Measurements from ENCODE around the gene STYK1. TPM values are rescaled to one million over a fixed set of nuclear protein-coding genes. Genes with fewer than 3 reads are reported as not detected.

The STYK1 gene
- total and polyA plus RNA-seq, 4 donors, result 0.03 to 1.3 (median 0.08) TPM; not detected in 1

- H3K4me3 ChIP-seq (ENCODE audit: low read depth in 1 of 3, low read length in 3 of 3), result no peak overlapping the region
- H3K27ac ChIP-seq (ENCODE audit: low read depth in 1 of 2, low read length in 2 of 2), result no peak overlapping the region
- H3K36me3 ChIP-seq (ENCODE audit: control insufficient read depth in 4 of 4, insufficient read depth in 3 of 4, low read depth in 1 of 4, low read length in 3 of 4), result no peaks in the 10 kb centered on the region
- WGBS, result 96% methylated on average over 1 of the region's 1 CpG
- TF ChIP-seq FOXA2 (IDR thresholded peaks at IDR 0.05) (no peak), NR2F2 (IDR thresholded peaks at IDR 0.05) (no peak), RXRA (IDR thresholded peaks at IDR 0.05) (no peak), CTCF (IDR thresholded peaks at IDR 0.05; ENCODE audit: low read depth, low read length, missing input control) (no peak)
- TF ChIP-seq, protein P1, sequence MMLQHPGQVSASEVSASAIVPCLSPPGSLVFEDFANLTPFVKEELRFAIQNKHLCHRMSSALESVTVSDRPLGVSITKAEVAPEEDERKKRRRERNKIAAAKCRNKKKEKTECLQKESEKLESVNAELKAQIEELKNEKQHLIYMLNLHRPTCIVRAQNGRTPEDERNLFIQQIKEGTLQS (IDR thresholded peaks at IDR 0.05), result no peak
- TF ChIP-seq, protein P2, sequence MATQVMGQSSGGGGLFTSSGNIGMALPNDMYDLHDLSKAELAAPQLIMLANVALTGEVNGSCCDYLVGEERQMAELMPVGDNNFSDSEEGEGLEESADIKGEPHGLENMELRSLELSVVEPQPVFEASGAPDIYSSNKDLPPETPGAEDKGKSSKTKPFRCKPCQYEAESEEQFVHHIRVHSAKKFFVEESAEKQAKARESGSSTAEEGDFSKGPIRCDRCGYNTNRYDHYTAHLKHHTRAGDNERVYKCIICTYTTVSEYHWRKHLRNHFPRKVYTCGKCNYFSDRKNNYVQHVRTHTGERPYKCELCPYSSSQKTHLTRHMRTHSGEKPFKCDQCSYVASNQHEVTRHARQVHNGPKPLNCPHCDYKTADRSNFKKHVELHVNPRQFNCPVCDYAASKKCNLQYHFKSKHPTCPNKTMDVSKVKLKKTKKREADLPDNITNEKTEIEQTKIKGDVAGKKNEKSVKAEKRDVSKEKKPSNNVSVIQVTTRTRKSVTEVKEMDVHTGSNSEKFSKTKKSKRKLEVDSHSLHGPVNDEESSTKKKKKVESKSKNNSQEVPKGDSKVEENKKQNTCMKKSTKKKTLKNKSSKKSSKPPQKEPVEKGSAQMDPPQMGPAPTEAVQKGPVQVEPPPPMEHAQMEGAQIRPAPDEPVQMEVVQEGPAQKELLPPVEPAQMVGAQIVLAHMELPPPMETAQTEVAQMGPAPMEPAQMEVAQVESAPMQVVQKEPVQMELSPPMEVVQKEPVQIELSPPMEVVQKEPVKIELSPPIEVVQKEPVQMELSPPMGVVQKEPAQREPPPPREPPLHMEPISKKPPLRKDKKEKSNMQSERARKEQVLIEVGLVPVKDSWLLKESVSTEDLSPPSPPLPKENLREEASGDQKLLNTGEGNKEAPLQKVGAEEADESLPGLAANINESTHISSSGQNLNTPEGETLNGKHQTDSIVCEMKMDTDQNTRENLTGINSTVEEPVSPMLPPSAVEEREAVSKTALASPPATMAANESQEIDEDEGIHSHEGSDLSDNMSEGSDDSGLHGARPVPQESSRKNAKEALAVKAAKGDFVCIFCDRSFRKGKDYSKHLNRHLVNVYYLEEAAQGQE (IDR thresholded peaks at IDR 0.05), result no peak
- TF ChIP-seq, protein P3, sequence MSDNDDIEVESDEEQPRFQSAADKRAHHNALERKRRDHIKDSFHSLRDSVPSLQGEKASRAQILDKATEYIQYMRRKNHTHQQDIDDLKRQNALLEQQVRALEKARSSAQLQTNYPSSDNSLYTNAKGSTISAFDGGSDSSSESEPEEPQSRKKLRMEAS (IDR thresholded peaks at IDR 0.05), result no peak
- peaks cover 0 to 4% (median 0%) of the 10 kb centered on the region in 4 donors for H3K27me3 ChIP-seq (ENCODE audit: control insufficient read depth in 4 of 4, insufficient read depth in 4 of 4, low read length in 3 of 4)
- no peaks in the 10 kb centered on the region for H3K4me1 ChIP-seq (ENCODE audit: control insufficient read depth in 4 of 4, insufficient read depth in 4 of 4, low read length in 3 of 4)
- peaks cover 0 to 8% (median 0%) of the 10 kb centered on the region in 4 donors for H3K9me3 ChIP-seq (ENCODE audit: control insufficient read depth in 4 of 4, low read length in 3 of 4)
- no peak overlapping the region for H3K9ac ChIP-seq (ENCODE audit: low read depth in 1 of 2, low read length in 2 of 2)
- DNase-seq (ENCODE audit: low spot score), result no peak
Observed at GRCh38 chr12:10638728-10639127, 35.1 kb downstream of the STYK1 start.

DNA sequence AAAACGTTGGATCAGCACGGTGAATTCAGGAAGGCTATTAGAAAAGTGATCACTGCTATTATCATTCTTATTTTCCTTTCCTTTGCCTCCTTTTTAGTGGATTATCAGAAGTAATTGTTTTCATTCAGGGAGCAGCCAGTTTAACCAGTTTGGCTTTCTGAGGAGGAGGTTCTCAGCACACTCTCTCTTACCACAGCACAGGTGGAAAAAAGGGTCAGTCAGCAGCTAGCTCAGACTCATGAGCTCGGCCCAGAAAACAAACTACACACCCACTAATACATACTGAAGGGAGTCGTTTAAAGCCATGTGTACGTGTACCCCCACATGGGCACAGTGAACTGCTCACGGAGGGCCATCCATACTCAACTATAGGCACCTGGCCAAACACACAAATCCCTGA is 37.2 kb downstream of the STYK1 start:
- TF ChIP-seq SP1 (IDR thresholded peaks at IDR 0.05) (no peak), FOXA2 (IDR thresholded peaks at IDR 0.05) (no peak), EGR1 (IDR thresholded peaks at IDR 0.05; ENCODE audit: low read depth in 2 of 2) (no peak), TAF1 (conservative IDR thresholded peaks at IDR 0.05) (no peak), RXRA (IDR thresholded peaks at IDR 0.05) (no peak), FOXA1 (IDR thresholded peaks at IDR 0.05) (no peak), CTCF (IDR thresholded peaks at IDR 0.05; ENCODE audit: low read depth, low read length, missing input control) (no peak), HNF4A (conservative IDR thresholded peaks at IDR 0.05) (no peak), ZBTB33 (IDR thresholded peaks at IDR 0.05) (no peak), YY1 (IDR thresholded peaks at IDR 0.05) (no peak)
- TF ChIP-seq, protein P3 (IDR thresholded peaks at IDR 0.05), result no peak
- TF ChIP-seq, protein P1 (IDR thresholded peaks at IDR 0.05), result no peak
- WGBS, result 58% methylated on average over 6 of the region's 6 CpGs
- Histone ChIP-seq H3K4me3 (ENCODE audit: low read depth in 1 of 3, low read length in 3 of 3) (no peak overlapping the region), H3K9me3 (ENCODE audit: control insufficient read depth in 4 of 4, low read length in 3 of 4) (peaks cover 0 to 7% (median 0%) of the 10 kb centered on the region in 4 donors), H3K27ac (ENCODE audit: low read depth in 1 of 2, low read length in 2 of 2) (no peak overlapping the region), H3K27me3 (ENCODE audit: control insufficient read depth in 4 of 4, insufficient read depth in 4 of 4, low read length in 3 of 4) (peaks cover 0 to 3% (median 0%) of the 10 kb centered on the region in 4 donors), H3K36me3 (ENCODE audit: control insufficient read depth in 4 of 4, insufficient read depth in 3 of 4, low read depth in 1 of 4, low read length in 3 of 4) (no peaks in the 10 kb centered on the region), H3K9ac (ENCODE audit: low read depth in 1 of 2, low read length in 2 of 2) (no peak overlapping the region), H3K4me1 (ENCODE audit: control insufficient read depth in 4 of 4, insufficient read depth in 4 of 4, low read length in 3 of 4) (no peaks in the 10 kb centered on the region)
- DNase-seq (ENCODE audit: low spot score), result no peak

Measured in liver (tissue), 9 donors.